Adrenal gland (tissue), 12 donors: ENCODE data around the gene BCL11A. TPM values are rescaled to one million over a fixed set of nuclear protein-coding genes. Genes with fewer than 3 reads are reported as not detected.

Experiments used
- DNase-seq, 7 donors: peaks; one replicate each; pipeline ENCODE4 v3.0.0-alpha.2; 2019 to 2020
- H3K27ac ChIP-seq, 5 donors: fragments of 200-600 bp; sonication (generic) in 4 of 5; 1 replicate in 3 of 5; 2 replicates in 2 of 5; pipeline versions ENCODE4 v1.5.1 to v1.8.0; 2016 to 2020; ENCODE audit warnings: mild to moderate bottlenecking in 1 of 5
- H3K27me3 ChIP-seq: fragments of 200-600 bp; 2 replicates; pipeline ENCODE4 v1.8.0; 2021
- H3K36me3 ChIP-seq, 2 donors: fragments of 200-600 bp; replicated peaks in 1 of 2; 1 replicate in 1 of 2; 2 replicates in 1 of 2; pipeline versions ENCODE4 v1.5.1 to v1.8.0; 2018 to 2022
- H3K4me1 ChIP-seq, 2 donors: fragments of 200-600 bp; replicated peaks in 1 of 2; 1 replicate in 1 of 2; 2 replicates in 1 of 2; pipeline versions ENCODE4 v1.5.1 to v1.8.0; 2018 to 2021
- H3K4me3 ChIP-seq, 4 donors: fragments of 200-600 bp; sonication (generic) in 3 of 4; one replicate each; pipeline ENCODE4 v1.5.1; 2016 to 2018
- H3K9me3 ChIP-seq, 3 donors: fragments of 200-600 bp; sonication (generic) in 1 of 3; replicated peaks in 1 of 3; 1 replicate in 2 of 3; 2 replicates in 1 of 3; pipeline versions ENCODE4 v1.5.1 to v1.8.0; 2016 to 2021
- POLR2A ChIP-seq, 2 donors: fragments of 450-650 bp; IDR thresholded peaks; one replicate each; pipeline ENCODE4 v1.6.1; 2017; ENCODE audit warnings: antibody characterized with exemption in 2 of 2, mild to moderate bottlenecking in 2 of 2, moderate library complexity in 1 of 2
- WGBS, 4 donors: extraction: QIAGEN DNeasy Blood & Tissue Kit in 2 of 4; methylation state at CpG; one replicate each; pipeline versions ENCODE4 v1.1.5 to v1.1.7; 2013 to 2017; 5-methylcytosine and 5-hydroxymethylcytosine counted together
- intact Hi-C, 2 donors: fragments of 100-400 bp; cut with DNase I; formaldehyde crosslinking; loops; one replicate each; pipeline versions ENCODE4 v1.14.1 to v1.15.0; 2022 to 2023
- polyA plus RNA-seq, 3 donors: library from polyadenylated mRNA; stranded (reverse); fragments of 200-250 nt in 2 of 3; fragments of 350-450 nt in 1 of 3; fragmentation: Illumina TruSeq in 1 of 3; extraction: RNeasy Lipid Tissue Mini Kit (QIAGEN cat#74804) in 1 of 3; gene quantifications; one replicate each; pipeline ENCODE4 v1.2.3, GENCODE V29; 2013 to 2014
- total RNA-seq, 9 donors: library from RNA; depleted of rRNA in 4 of 9; stranded (reverse); fragments of >200 nt in 4 of 9; fragments of 120-200 nt in 1 of 9; fragmentation: NEBNext Ultra II Directional in 1 of 9; extraction: Animal tissue kit (Norgen Biotek cat#: 25700) in 1 of 9; gene quantifications; one replicate each; pipeline versions ENCODE4 v1.1.0 to v1.2.4, GENCODE V29; 2013 to 2023
- TF ChIP-seq, protein P1 (sequence below), 6 experiments: fragments of 450-650 bp in 4 of 6; fragments of 200-600 bp in 2 of 6; sonication (generic) in 1 of 6; IDR thresholded peaks; 1 replicate in 5 of 6; 2 replicates in 1 of 6; pipeline versions ENCODE4 v1.5.1 to v1.8.0; 2016 to 2021; ENCODE audit warnings: antibody characterized with exemption in 6 of 6, mild to moderate bottlenecking in 2 of 6, moderate library complexity in 1 of 6
- donor health status: healthy with polysubstance abuse.
- donor health status: Bipolar disorder and iron deficiency.
- donor health status: DM: yes; HTN: yes; CAD: no.
- donor health status: DM: no; HTN: no; CAD: no.
- donor health status: DM: no; HTN: no; CAD: no.
- donor health status: DM: yes; HTN: yes; CAD: no.

The BCL11A gene
- total and polyA plus RNA-seq, 12 donors: 2.9 to 16.7 (median 5.3) TPM

DNA sequence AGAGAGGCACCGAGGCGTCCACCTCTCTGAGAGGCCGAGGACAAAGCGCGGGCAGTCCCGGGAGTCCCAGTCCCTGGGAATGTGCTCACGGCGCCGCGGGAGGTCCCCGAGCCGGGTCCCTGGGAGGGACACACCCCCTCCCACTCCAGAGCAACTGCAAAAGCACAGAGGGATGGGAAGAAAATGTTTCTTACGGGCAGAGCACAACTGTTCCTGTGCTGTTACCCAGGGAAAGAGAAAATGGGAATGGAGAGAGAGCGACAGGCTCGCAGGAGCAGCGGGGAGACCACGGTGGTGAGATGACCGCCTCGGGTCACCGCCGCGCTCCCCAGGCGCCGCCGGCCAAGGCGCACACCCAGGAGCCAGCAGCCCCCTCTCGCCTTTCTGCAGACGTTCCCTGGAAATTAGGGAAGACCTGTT is 1.2 kb upstream of the BCL11A start:
- intact Hi-C loops: loop anchor here in 1 of 2 donors (5.0 kb wide), 1 partner anchor 1252 kb away; no protein-coding TSS in a partner anchor
- Histone ChIP-seq H3K4me3 (peak overlapping the region in 2 of 4 donors; percentile 64 to 65), H3K4me1 (peaks cover 16 to 54% of the 10 kb centered on the region in 2 donors), H3K27me3 (peaks cover 29% of the 10 kb centered on the region), H3K9me3 (no peaks in the 10 kb centered on the region), H3K36me3 (no peaks in the 10 kb centered on the region), H3K27ac (peak overlapping the region in 3 of 5 donors; percentile 40 to 78 (median 46))
- peak in 2 of 7 donors; percentile 30 to 53 for DNase-seq
- TF ChIP-seq, protein P1, sequence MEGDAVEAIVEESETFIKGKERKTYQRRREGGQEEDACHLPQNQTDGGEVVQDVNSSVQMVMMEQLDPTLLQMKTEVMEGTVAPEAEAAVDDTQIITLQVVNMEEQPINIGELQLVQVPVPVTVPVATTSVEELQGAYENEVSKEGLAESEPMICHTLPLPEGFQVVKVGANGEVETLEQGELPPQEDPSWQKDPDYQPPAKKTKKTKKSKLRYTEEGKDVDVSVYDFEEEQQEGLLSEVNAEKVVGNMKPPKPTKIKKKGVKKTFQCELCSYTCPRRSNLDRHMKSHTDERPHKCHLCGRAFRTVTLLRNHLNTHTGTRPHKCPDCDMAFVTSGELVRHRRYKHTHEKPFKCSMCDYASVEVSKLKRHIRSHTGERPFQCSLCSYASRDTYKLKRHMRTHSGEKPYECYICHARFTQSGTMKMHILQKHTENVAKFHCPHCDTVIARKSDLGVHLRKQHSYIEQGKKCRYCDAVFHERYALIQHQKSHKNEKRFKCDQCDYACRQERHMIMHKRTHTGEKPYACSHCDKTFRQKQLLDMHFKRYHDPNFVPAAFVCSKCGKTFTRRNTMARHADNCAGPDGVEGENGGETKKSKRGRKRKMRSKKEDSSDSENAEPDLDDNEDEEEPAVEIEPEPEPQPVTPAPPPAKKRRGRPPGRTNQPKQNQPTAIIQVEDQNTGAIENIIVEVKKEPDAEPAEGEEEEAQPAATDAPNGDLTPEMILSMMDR (IDR thresholded peaks at IDR 0.05): no peak
- TF ChIP-seq POLR2A (IDR thresholded peaks at IDR 0.05): no peak
- 0 to 1% (median 0%) methylated on average over 15 to 28 of the region's 28 CpGs for WGBS, 4 donors

DNA sequence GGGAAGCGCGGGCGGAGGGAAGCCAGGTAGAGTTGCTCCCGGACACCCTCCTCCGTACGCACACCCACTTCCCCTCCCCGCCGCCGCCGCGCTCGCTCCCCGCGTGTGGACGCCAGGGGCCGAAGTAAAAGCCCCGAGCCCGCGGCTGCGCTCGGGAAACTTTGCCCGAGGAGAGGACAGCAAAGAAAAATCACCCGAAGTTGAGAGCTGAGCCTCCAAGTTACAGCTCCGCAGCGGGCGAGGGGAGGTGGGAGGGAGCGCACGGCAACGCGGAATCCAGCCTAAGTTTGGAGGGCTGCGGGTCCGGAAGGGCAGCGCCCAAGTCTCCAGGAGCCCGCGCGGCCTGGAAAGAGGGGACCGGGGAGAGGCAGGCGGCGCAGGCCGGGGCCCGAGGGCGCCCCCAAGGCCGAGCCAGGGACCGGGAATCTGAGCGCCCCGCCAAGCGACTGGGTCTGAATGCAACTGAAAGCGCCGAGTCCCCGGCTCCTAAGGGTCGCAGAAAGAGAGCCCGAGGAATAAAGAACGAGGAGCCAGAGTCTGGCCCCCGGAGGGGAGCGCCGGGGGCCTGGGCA is 706 bp upstream of the BCL11A start:
- intact Hi-C loops: loop anchor here in 1 of 2 donors (5.0 kb wide), 1 partner anchor 1252 kb away; no protein-coding TSS in a partner anchor

DNA sequence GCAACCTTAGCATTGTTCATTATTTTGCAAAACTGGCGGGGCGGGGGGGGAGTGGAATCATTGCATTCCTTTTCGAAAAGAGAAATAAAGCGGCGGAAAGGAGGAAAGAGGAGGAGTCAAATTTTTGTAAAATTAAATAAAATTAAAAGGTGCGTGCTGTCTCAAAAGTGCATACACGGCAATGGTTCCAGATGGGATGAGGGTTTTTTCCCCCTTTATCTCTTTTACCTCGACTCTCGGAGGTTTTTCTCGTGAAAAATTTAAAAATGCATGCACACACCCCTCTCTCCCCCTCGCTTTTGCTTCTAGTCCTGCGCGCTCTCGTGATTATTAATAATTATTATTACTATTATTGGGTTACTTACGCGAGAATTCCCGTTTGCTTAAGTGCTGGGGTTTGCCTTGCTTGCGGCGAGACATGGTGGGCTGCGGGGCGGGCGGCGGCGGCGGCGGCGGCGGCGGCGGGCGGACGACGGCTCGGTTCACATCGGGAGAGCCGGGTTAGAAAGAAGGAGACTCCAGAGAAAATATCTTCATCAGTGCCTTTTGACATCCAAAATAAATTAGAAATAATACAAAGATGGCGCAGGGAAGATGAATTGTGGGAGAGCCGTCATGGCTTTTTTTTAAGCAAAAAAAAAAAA is 481 bp downstream of the BCL11A start:
- Histone ChIP-seq H3K9me3 (no peaks in the 10 kb centered on the region), H3K27me3 (peaks cover 31% of the 10 kb centered on the region), H3K27ac (peak overlapping the region in 3 of 5 donors; percentile 22 to 78 (median 66)), H3K4me1 (peaks cover 16 to 62% of the 10 kb centered on the region in 2 donors), H3K36me3 (no peaks in the 10 kb centered on the region), H3K4me3 (peak overlapping the region in 2 of 4 donors; percentile 64 to 65)
- DNase-seq: no peak
- 1 to 3% (median 2%) methylated on average over 38 of the region's 38 CpGs for WGBS, 4 donors
- TF ChIP-seq, protein P1 (IDR thresholded peaks at IDR 0.05): no peak
- TF ChIP-seq POLR2A (IDR thresholded peaks at IDR 0.05): no peak
- intact Hi-C loops: loop anchor here in 1 of 2 donors (5.0 kb wide), 1 partner anchor 1251 kb away; no protein-coding TSS in a partner anchor

More for the DNA sequence above, 706 bp upstream of the BCL11A start:
- peaks cover 31% of the 10 kb centered on the region for H3K27me3 ChIP-seq
- H3K9me3 ChIP-seq: no peaks in the 10 kb centered on the region
- H3K4me3 ChIP-seq: peak overlapping the region in 2 of 4 donors; percentile 64 to 65
- no peaks in the 10 kb centered on the region for H3K36me3 ChIP-seq
- WGBS, 4 donors: 0 to 2% (median 0%) methylated on average over 23 to 56 of the region's 56 CpGs
- peaks cover 16 to 59% of the 10 kb centered on the region in 2 donors for H3K4me1 ChIP-seq
- DNase-seq: peak in 6 of 7 donors; percentile 34 to 58 (median 50)
- peak overlapping the region in 3 of 5 donors; percentile 24 to 78 (median 40) for H3K27ac ChIP-seq
- no peak for TF ChIP-seq POLR2A (IDR thresholded peaks at IDR 0.05)
- TF ChIP-seq, protein P1 (IDR thresholded peaks at IDR 0.05): no peak
